GM12878 (cell line): Measurements from ENCODE around the gene ATP6V1D.

Experiments used
- FOXM1 ChIP-seq: IDR thresholded peaks from 2 replicates; pipeline ENCODE4 v1.6.1; 2012; ENCODE audit warnings: low read depth, mild to moderate bottlenecking, inconsistent platforms, low read length, moderate library complexity
- RAD21 ChIP-seq: IDR thresholded peaks from 2 replicates; pipeline ENCODE4 v1.6.1; 2011; ENCODE audit warnings: mild to moderate bottlenecking, low read depth, low read length, moderate library complexity; ENCODE audit not compliant: insufficient read depth
- RBBP5 ChIP-seq: fragments of 200-600 bp; sonication (generic); conservative IDR thresholded peaks from 2 replicates; pipeline ENCODE4 v1.6.1; 2016
- SP1 ChIP-seq: IDR thresholded peaks from one replicate; pipeline ENCODE4 v1.6.1; 2011; ENCODE audit warnings: low read depth, low read length
- TCF3 ChIP-seq: IDR thresholded peaks from 2 replicates; pipeline ENCODE4 v1.6.1; 2012; ENCODE audit warnings: low read depth, mild to moderate bottlenecking, low read length, borderline replicate concordance; ENCODE audit not compliant: insufficient read depth

- no peak for TF ChIP-seq RBBP5
- no peak for TF ChIP-seq RAD21
- no peak for TF ChIP-seq SP1
- no peak for TF ChIP-seq FOXM1
- no peak for TF ChIP-seq TCF3
These were observed 455 bp downstream of the ATP6V1D start for GRCh38 chr14:67358924-67359774.
